Duodenal mucosa (tissue), 2 donors: ENCODE results near the gene USB1.

ENCODE experiments used
- H3K27ac ChIP-seq: one replicate; pipeline ENCODE4 v1.7.0; 2013; ENCODE audit warnings: low read depth, low read length
- H3K27me3 ChIP-seq, 2 donors: one replicate each; pipeline ENCODE4 v1.7.0; 2013; ENCODE audit warnings: low read length in 2 of 2, control low read depth in 1 of 2; ENCODE audit not compliant: insufficient read depth in 2 of 2, control insufficient read depth in 1 of 2
- H3K36me3 ChIP-seq, 2 donors: one replicate each; pipeline ENCODE4 v1.7.0; 2013; ENCODE audit warnings: low read length in 2 of 2, control low read depth in 1 of 2; ENCODE audit not compliant: insufficient read depth in 2 of 2, control insufficient read depth in 1 of 2
- H3K4me1 ChIP-seq, 2 donors: one replicate each; pipeline ENCODE4 v1.7.0; 2013; ENCODE audit warnings: low read length in 2 of 2, control low read depth in 1 of 2; ENCODE audit not compliant: insufficient read depth in 2 of 2, control insufficient read depth in 1 of 2
- H3K4me3 ChIP-seq, 2 donors: one replicate each; pipeline ENCODE4 v1.7.0; 2013; ENCODE audit warnings: low read length in 2 of 2, low read depth in 1 of 2
- H3K9ac ChIP-seq, 2 donors: one replicate each; pipeline ENCODE4 v1.7.0; 2013; ENCODE audit warnings: low read length in 2 of 2, low read depth in 1 of 2
- H3K9me3 ChIP-seq, 2 donors: one replicate each; pipeline ENCODE4 v1.7.0; 2013; ENCODE audit warnings: low read length in 2 of 2, control low read depth in 1 of 2; ENCODE audit not compliant: control insufficient read depth in 1 of 2

USB1 gene

GRCh38 chr16:57959804-57960203 is 41.4 kb upstream of the USB1 start:
- no peaks in the 10 kb centered on the region for H3K36me3 ChIP-seq
- no peak overlapping the region for H3K9ac ChIP-seq
- H3K27ac ChIP-seq, result no peak overlapping the region
- H3K4me1 ChIP-seq, result no peaks in the 10 kb centered on the region
- H3K4me3 ChIP-seq, result no peak overlapping the region
- H3K9me3 ChIP-seq, result no peaks in the 10 kb centered on the region
- no peaks in the 10 kb centered on the region for H3K27me3 ChIP-seq

DNA sequence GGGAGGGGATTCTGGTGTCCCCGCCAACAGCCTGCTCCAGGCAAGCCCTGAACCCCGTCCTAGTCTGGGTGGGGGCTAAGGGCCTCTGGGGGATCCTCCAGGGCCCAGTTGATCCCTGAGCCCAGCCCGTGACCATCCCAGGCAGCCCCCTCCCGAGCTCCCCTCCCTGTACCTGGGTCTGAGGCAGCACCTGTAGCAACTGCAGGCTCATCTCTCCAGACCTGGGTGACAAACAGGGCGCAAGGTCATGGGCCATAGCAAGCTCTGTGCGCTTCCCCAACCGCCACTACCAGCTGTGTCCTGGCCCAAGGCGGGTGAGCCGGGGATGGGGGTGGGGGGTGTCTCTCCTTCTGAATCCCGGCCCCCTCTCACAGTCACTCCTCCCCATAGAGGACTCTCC is 40.9 kb upstream of the USB1 start:
- Histone ChIP-seq H3K27me3 (no peaks in the 10 kb centered on the region), H3K4me1 (no peaks in the 10 kb centered on the region), H3K9ac (no peak overlapping the region), H3K27ac (no peak overlapping the region), H3K9me3 (no peaks in the 10 kb centered on the region), H3K4me3 (no peak overlapping the region), H3K36me3 (no peaks in the 10 kb centered on the region)

- Histone ChIP-seq H3K9ac (no peak overlapping the region), H3K27ac (no peak overlapping the region), H3K4me1 (peaks cover 0 to 1% of the 10 kb centered on the region in 2 donors), H3K36me3 (no peaks in the 10 kb centered on the region), H3K4me3 (no peak overlapping the region), H3K9me3 (no peaks in the 10 kb centered on the region), H3K27me3 (no peaks in the 10 kb centered on the region)
Observed at GRCh38 chr16:57960826-57961472, 40.3 kb upstream of the USB1 start.

DNA sequence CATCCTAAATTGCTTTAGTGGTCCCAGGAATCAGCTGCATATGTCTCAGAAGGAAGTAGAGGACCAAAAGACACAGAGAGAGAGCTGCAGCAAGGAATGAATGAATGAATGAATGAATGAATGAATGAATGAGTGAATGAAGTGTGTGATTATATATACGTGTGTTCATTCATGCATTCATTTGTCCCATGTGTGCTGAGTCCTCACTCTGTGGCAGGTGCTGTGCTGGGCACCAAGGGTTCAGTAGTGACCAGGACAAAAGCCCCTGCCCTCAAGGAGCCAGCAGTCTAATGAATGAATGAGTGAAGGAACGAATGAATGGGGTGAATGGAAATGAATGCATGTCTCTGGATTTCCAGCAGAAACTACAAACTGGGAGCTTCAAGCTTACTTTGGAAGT is 39.7 kb upstream of the USB1 start:
- Histone ChIP-seq H3K4me1 (peaks cover 0 to 4% of the 10 kb centered on the region in 2 donors), H3K4me3 (no peak overlapping the region), H3K27ac (no peak overlapping the region)

GRCh38 chr16:57962046-57962445 is 39.2 kb upstream of the USB1 start:
- Histone ChIP-seq H3K4me1 (peaks cover 0 to 4% of the 10 kb centered on the region in 2 donors), H3K27me3 (no peaks in the 10 kb centered on the region), H3K36me3 (no peaks in the 10 kb centered on the region), H3K4me3 (no peak overlapping the region), H3K9ac (no peak overlapping the region), H3K9me3 (no peaks in the 10 kb centered on the region), H3K27ac (no peak overlapping the region)

More for the DNA sequence above, 39.7 kb upstream of the USB1 start:
- Histone ChIP-seq H3K9me3 (no peaks in the 10 kb centered on the region), H3K9ac (no peak overlapping the region), H3K36me3 (no peaks in the 10 kb centered on the region), H3K27me3 (no peaks in the 10 kb centered on the region)

DNA sequence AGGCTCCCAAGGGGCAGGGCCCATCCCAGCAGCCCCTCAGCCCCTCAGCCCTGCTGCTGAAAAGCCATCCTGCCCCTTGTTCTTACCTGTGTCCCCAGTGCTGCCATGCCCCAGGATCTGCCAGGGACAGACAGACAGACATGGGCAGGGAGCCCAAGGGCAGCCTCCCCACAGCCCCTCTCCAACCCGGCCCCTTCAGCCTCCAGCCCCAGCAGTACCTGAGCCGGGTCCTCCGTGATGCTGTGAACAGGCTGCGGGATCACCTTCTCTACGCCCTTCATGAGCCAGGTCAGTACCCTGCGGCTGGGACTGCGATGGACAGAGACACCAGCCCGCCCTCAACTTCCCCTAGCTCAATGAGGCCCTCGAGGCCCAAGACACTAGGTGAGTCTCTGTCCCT is 38.5 kb upstream of the USB1 start:
- Histone ChIP-seq H3K27ac (no peak overlapping the region), H3K9me3 (no peaks in the 10 kb centered on the region), H3K27me3 (no peaks in the 10 kb centered on the region), H3K4me1 (peaks cover 0 to 4% of the 10 kb centered on the region in 2 donors), H3K4me3 (no peak overlapping the region), H3K9ac (no peak overlapping the region), H3K36me3 (no peaks in the 10 kb centered on the region)

GRCh38 chr16:57964157-57964700 is 37.0 kb upstream of the USB1 start:
- Histone ChIP-seq H3K27me3 (no peaks in the 10 kb centered on the region), H3K4me1 (peaks cover 0 to 4% of the 10 kb centered on the region in 2 donors), H3K36me3 (no peaks in the 10 kb centered on the region), H3K9me3 (no peaks in the 10 kb centered on the region), H3K4me3 (no peak overlapping the region), H3K27ac (no peak overlapping the region), H3K9ac (no peak overlapping the region)

- Histone ChIP-seq H3K9ac (no peak overlapping the region), H3K4me1 (peaks cover 0 to 4% of the 10 kb centered on the region in 2 donors), H3K4me3 (no peak overlapping the region), H3K36me3 (no peaks in the 10 kb centered on the region), H3K9me3 (no peaks in the 10 kb centered on the region), H3K27me3 (no peaks in the 10 kb centered on the region), H3K27ac (no peak overlapping the region)
Observed at GRCh38 chr16:57966204-57966771, 34.9 kb upstream of the USB1 start.

GRCh38 chr16:57966986-57967385 is 34.2 kb upstream of the USB1 start:
- H3K9me3 ChIP-seq, result no peaks in the 10 kb centered on the region
- H3K27ac ChIP-seq, result no peak overlapping the region
- peaks cover 0 to 4% of the 10 kb centered on the region in 2 donors for H3K4me1 ChIP-seq
- no peak overlapping the region for H3K4me3 ChIP-seq
- H3K36me3 ChIP-seq, result no peaks in the 10 kb centered on the region
- H3K27me3 ChIP-seq, result no peaks in the 10 kb centered on the region
- H3K9ac ChIP-seq, result no peak overlapping the region

- Histone ChIP-seq H3K4me3 (no peak overlapping the region), H3K36me3 (no peaks in the 10 kb centered on the region), H3K27ac (no peak overlapping the region)
Observed at GRCh38 chr16:57967916-57968315, 33.3 kb upstream of the USB1 start.

More at GRCh38 chr16:57967916-57968315, 33.3 kb upstream of the USB1 start:
- Histone ChIP-seq H3K4me1 (peaks cover 0 to 4% of the 10 kb centered on the region in 2 donors), H3K9me3 (no peaks in the 10 kb centered on the region), H3K9ac (no peak overlapping the region), H3K27me3 (no peaks in the 10 kb centered on the region)
